Endothelial cell of umbilical vein (primary cell): Measurements from ENCODE around the gene ADCYAP1. TPM values are rescaled to one million over a fixed set of nuclear protein-coding genes. Genes with fewer than 3 reads are reported as not detected.
A peak's percentile ranks its signal among the peaks of the same experiment; 100 is the strongest.

ENCODE experiments used
- BruUV-seq: library from RNA; stranded (reverse); fragments of 400-500 nt; replicated peaks from 2 replicates; lab custom pipeline; 2021; lab: Mats Ljungman, UMichigan
- CTCF ChIA-PET: fragments of 300-600, 350-600 bp; sonication (Branson Sonifier 250); formaldehyde crosslinking; loops from one replicate; lab custom pipeline; 2021; ENCODE audit warnings: antibody characterized with exemption, inconsistent platforms; lab: Charles Lee
- POLR2A ChIA-PET: fragments of 300-600, 350-600 bp; sonication (Branson Sonifier 250); formaldehyde crosslinking; loops from one replicate; lab custom pipeline; 2021; ENCODE audit warnings: antibody characterized with exemption, inconsistent platforms; lab: Charles Lee
- DNase-seq: peaks from one replicate; pipeline ENCODE4 v3.0.0-alpha.2; 2011; ENCODE audit warnings: low read depth, low spot score
- FAIRE-seq: peaks from 2 replicates; lab custom pipeline; 2011; peaks lifted over from hg19 to GRCh38; lab: Jason Lieb, UNC
- H2AFZ ChIP-seq: 2 replicates; pipeline ENCODE4 v1.6.0; 2012; ENCODE audit warnings: low read depth, low read length, control low read depth, inconsistent platforms
- H3K27ac ChIP-seq: 2 replicates; pipeline ENCODE4 v1.5.1; 2011; ENCODE audit warnings: low read depth, mild to moderate bottlenecking, control low read depth, low read length, moderate library complexity; ENCODE audit not compliant: insufficient read depth
- H3K27me3 ChIP-seq, 2 experiments: 2 replicates each; pipeline versions ENCODE4 v1.6.0 to v1.6.1; 2011; ENCODE audit warnings: low read length in 2 of 2, mixed read lengths in 1 of 2; ENCODE audit not compliant: control insufficient read depth in 2 of 2, insufficient read depth in 2 of 2
- H3K36me3 ChIP-seq, 2 experiments: 2 replicates in 1 of 2; 3 replicates in 1 of 2; pipeline ENCODE4 v1.5.1; 2011; ENCODE audit warnings: low read length in 2 of 2, mild to moderate bottlenecking in 1 of 2, moderate library complexity in 1 of 2; ENCODE audit not compliant: control insufficient read depth in 2 of 2, insufficient read depth in 2 of 2; ENCODE audit errors: extremely low read depth in 1 of 2
- H3K4me1 ChIP-seq: 3 replicates; pipeline ENCODE4 v1.5.1; 2011; ENCODE audit warnings: mild to moderate bottlenecking, low read length; ENCODE audit not compliant: control insufficient read depth, insufficient read depth; ENCODE audit errors: extremely low read depth
- H3K4me2 ChIP-seq: 2 replicates; pipeline ENCODE4 v1.6.1; 2011; ENCODE audit warnings: low read length, control low read depth, mixed read lengths; ENCODE audit not compliant: insufficient read depth
- H3K4me3 ChIP-seq, 3 experiments: fragments of 200-600 bp in 1 of 3; sonication (generic), shearing (Covaris generic) in 1 of 3; replicated peaks in 1 of 3; 2 replicates each; pipeline ENCODE4 v1.5.1; 2011 to 2016; ENCODE audit warnings: control low read depth in 3 of 3, low read length in 3 of 3, mild to moderate bottlenecking in 2 of 3, inconsistent platforms in 1 of 3, low read depth in 1 of 3, moderate library complexity in 1 of 3; ENCODE audit not compliant: insufficient read depth in 1 of 3
- H3K79me2 ChIP-seq: 2 replicates; pipeline ENCODE4 v1.6.0; 2012; ENCODE audit warnings: low read length, inconsistent platforms; ENCODE audit not compliant: control insufficient read depth, insufficient read depth
- H3K9ac ChIP-seq: replicated peaks from 2 replicates; pipeline ENCODE3; 2011; ENCODE audit warnings: low read length, control low read depth; ENCODE audit not compliant: insufficient read depth; ENCODE audit errors: extremely low read depth
- H3K9me1 ChIP-seq: replicated peaks from 3 replicates; pipeline ENCODE4 v1.6.0; 2011; ENCODE audit warnings: mild to moderate bottlenecking, low read length; ENCODE audit not compliant: control insufficient read depth, insufficient read depth; ENCODE audit errors: extremely low read depth
- H3K9me3 ChIP-seq: replicated peaks from 2 replicates; pipeline ENCODE4 v1.5.1; 2012; ENCODE audit warnings: low read length, inconsistent platforms; ENCODE audit not compliant: control insufficient read depth, insufficient read depth
- H4K20me1 ChIP-seq: replicated peaks from 2 replicates; pipeline ENCODE3; 2011; ENCODE audit warnings: mild to moderate bottlenecking, low read length; ENCODE audit not compliant: control insufficient read depth, insufficient read depth; ENCODE audit errors: extremely low read depth
- CTCF ChIP-seq, 2 donors: IDR thresholded peaks; 1 replicate in 1 of 2; 2 replicates in 1 of 2; pipeline ENCODE4 v1.5.1; 2011; ENCODE audit warnings: low read length in 2 of 2, mild to moderate bottlenecking in 2 of 2, moderate library complexity in 2 of 2, control low read depth in 1 of 2, inconsistent platforms in 1 of 2, low read depth in 1 of 2; ENCODE audit not compliant: insufficient read depth in 1 of 2; ENCODE audit errors: extremely low read depth in 1 of 2
- EZH2 ChIP-seq: IDR thresholded peaks from 2 replicates; pipeline ENCODE4 v1.6.1; 2012; ENCODE audit warnings: borderline replicate concordance, low read depth, mild to moderate bottlenecking, moderate library complexity, low read length, inconsistent platforms; ENCODE audit not compliant: severe bottlenecking
- JUN ChIP-seq: IDR thresholded peaks from 2 replicates; pipeline ENCODE4 v1.6.1; 2011; ENCODE audit warnings: borderline replicate concordance, low read depth; ENCODE audit not compliant: insufficient read length, insufficient read depth
- MAX ChIP-seq: IDR thresholded peaks from 2 replicates; pipeline ENCODE4 v1.6.1; 2011; ENCODE audit not compliant: insufficient read depth, insufficient read length
- MYC ChIP-seq: IDR thresholded peaks from one replicate; pipeline ENCODE4 v1.6.1; 2011; ENCODE audit warnings: mild to moderate bottlenecking, low read depth, low read length
- POLR2AphosphoS5 ChIP-seq: IDR thresholded peaks from 2 replicates; pipeline ENCODE4 v1.6.1; 2012; ENCODE audit warnings: low read depth, mild to moderate bottlenecking, control low read depth, low read length, moderate library complexity; ENCODE audit not compliant: insufficient read depth
- dilution Hi-C: fragments of 300-500 bp; cut with MboI; formaldehyde crosslinking; loops from one replicate; pipeline ENCODE4 v1.15.0; 2019; ENCODE audit warnings: low sequenced_read_pairs; ENCODE audit not compliant: extremely low pct_ligation_motif_present
- intact Hi-C: fragments of 100-400 bp; cut with micrococcal nuclease; formaldehyde crosslinking; loops from one replicate; pipeline ENCODE4 v1.10.0; 2022
- polyA plus RNA-seq, 4 experiments: library from polyadenylated mRNA; depleted of rRNA in 3 of 4; stranded (reverse) in 3 of 4; unstranded in 1 of 4; fragments of >200 nt; gene quantifications; 2 replicates each; pipeline versions ENCODE4 v1.2.1 to v1.2.3, GENCODE V29; 2011 to 2012; ENCODE audit warnings: missing spikeins in 1 of 4
- total RNA-seq: library from RNA; stranded (reverse); gene quantifications from 2 replicates; pipeline ENCODE4 v1.2.3, GENCODE V29; 2021

The ADCYAP1 gene
- total and polyA plus RNA-seq, 2 donors (not counting 3 experiments of a cell fraction or from before 2014, with no cell fraction given): not detected

DNA sequence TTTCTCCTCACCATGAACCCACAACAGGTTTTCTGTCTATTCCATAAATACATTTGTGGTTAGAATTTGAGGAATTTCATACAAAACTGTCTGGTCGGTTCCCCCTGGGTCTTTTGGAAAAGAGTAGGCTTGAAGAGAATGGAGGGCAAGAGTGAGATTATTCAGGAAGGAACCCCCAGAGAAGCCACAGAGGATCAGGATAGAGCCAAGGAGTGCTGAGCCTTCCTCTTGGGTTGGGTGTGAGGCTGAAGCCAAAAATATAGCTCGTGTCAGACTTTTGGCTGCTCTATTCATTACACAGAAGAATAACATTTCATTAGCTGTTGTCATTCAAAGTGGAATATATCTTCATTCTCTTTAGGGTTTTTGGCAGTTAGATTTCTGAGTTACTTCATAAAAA, 46.7 kb upstream of the ADCYAP1 start:
- no TSS peak for BruUV-seq
- H3K79me2 ChIP-seq: no peaks in the 10 kb centered on the region
- no peak overlapping the region for H3K4me2 ChIP-seq
- H4K20me1 ChIP-seq: no peaks in the 10 kb centered on the region
- ChIA-PET POLR2A (no interaction called here), CTCF (interaction anchor here (0.7 kb wide), 1 partner anchor 1684 kb away, joined by 3 read pairs; no protein-coding TSS in a partner anchor)
- no peaks in the 10 kb centered on the region for H3K36me3 ChIP-seq
- peaks cover 4 to 18% of the 10 kb centered on the region in 2 experiments for H3K27me3 ChIP-seq
- no peak for DNase-seq
- TF ChIP-seq MYC (no peak), MAX (no peak), EZH2 (no peak), JUN (no peak)
- no peak for FAIRE-seq
- H2AFZ ChIP-seq: no peak overlapping the region
- H3K4me1 ChIP-seq: no peaks in the 10 kb centered on the region
- H3K4me3 ChIP-seq: no peak overlapping the region
- no peak overlapping the region for H3K9ac ChIP-seq
- H3K27ac ChIP-seq: no peak overlapping the region
- dilution Hi-C loops (no loop called here), intact Hi-C loops (no loop called here)
- H3K9me1 ChIP-seq: no peaks in the 10 kb centered on the region
- no peaks in the 10 kb centered on the region for H3K9me3 ChIP-seq

DNA sequence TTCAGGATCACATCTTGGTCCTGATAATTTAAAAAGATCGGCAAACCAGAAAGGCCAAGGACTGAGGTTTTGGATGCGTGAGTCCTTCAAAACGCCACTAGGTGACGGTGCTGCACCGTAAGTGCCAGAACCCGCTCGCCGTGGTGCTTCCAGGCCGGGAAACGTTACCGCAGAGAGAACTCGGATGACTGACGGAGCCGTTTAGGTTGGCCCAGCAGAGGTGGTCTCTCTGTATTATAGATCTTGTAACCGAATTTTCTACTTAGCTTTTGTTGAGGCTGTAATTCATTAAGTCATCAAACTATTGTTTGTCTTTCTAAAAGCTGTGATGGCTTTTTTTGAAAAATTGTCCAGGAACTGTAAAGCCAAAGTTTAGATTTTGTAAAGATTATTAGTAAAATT, 39.8 kb upstream of the ADCYAP1 start:
- ChIA-PET CTCF (interaction anchor here (0.6 to 3.5 kb wide), 12 partner anchors 13 to 1682 kb away, joined by 3 to 27 read pairs (median 4); no protein-coding TSS in a partner anchor), POLR2A (no interaction called here)
- FAIRE-seq: peak; percentile 89
- Histone ChIP-seq H3K4me3 (no peak overlapping the region), H4K20me1 (no peaks in the 10 kb centered on the region), H3K9me3 (no peaks in the 10 kb centered on the region), H3K9ac (no peak overlapping the region), H3K36me3 (no peaks in the 10 kb centered on the region), H3K4me1 (no peaks in the 10 kb centered on the region), H3K4me2 (no peak overlapping the region), H3K27me3 (peaks cover 9 to 21% of the 10 kb centered on the region in 2 experiments), H3K79me2 (no peaks in the 10 kb centered on the region), H3K9me1 (no peaks in the 10 kb centered on the region), H2AFZ (no peak overlapping the region), H3K27ac (no peak overlapping the region)
- dilution Hi-C loops: no loop called here
- TF ChIP-seq CTCF (IDR thresholded peaks at IDR 0.05; ENCODE audit: extremely low read depth in 1 of 2, insufficient read depth in 1 of 2, low read depth in 1 of 2, low read length in 2 of 2): peak; percentile 98 to 99
- TF ChIP-seq POLR2AphosphoS5: no peak
- no peak for TF ChIP-seq JUN
- DNase-seq: peak; percentile 60
- intact Hi-C loops: loop anchor here (1.0 to 5.0 kb wide), 9 partner anchors 96 to 1682 kb away; no protein-coding TSS in a partner anchor
- no TSS peak for BruUV-seq
